ENCODE measurements around the gene PACS2.
"Not testable (repeated sequence)": the region's sequence is repeated elsewhere in the genome, so short reads cannot be mapped to it uniquely, and the experiment has no call there.

Gene PACS2

GRCh38 chr14:105315941-105316576 lies 1.5 kb downstream of the PACS2 start:
- no peak for DNase-seq (ENCODE audit: low spot score)

GRCh38 chr14:105316577-105316941 lies 2.0 kb downstream of the PACS2 start:
- no peak for DNase-seq (ENCODE audit: low spot score)

- DNase-seq (ENCODE audit: low spot score): no peak
These were observed 2.5 kb downstream of the PACS2 start for GRCh38 chr14:105316968-105317510.

- DNase-seq (ENCODE audit: low spot score): no peak
These were observed 3.0 kb downstream of the PACS2 start for GRCh38 chr14:105317546-105317945.

- DNase-seq (ENCODE audit: low spot score): no peak
These were observed 8.4 kb downstream of the PACS2 start for GRCh38 chr14:105322791-105323556.

- no peak for DNase-seq (ENCODE audit: low spot score)
These were observed 9.1 kb downstream of the PACS2 start for GRCh38 chr14:105323663-105324062.

GRCh38 chr14:105324080-105324778 lies 9.7 kb downstream of the PACS2 start:
- no peak for DNase-seq (ENCODE audit: low spot score)

- DNase-seq (ENCODE audit: low spot score): no peak
These were observed 10.3 kb downstream of the PACS2 start for GRCh38 chr14:105324871-105325270.

- no peak for DNase-seq (ENCODE audit: low spot score)
These were observed 10.8 kb downstream of the PACS2 start for GRCh38 chr14:105325303-105325702.

- no peak for DNase-seq (ENCODE audit: low spot score)
These were observed 11.4 kb downstream of the PACS2 start for GRCh38 chr14:105325716-105326567.

- no peak for DNase-seq (ENCODE audit: low spot score)
These were observed 12.0 kb downstream of the PACS2 start for GRCh38 chr14:105326568-105326867.

GRCh38 chr14:105326891-105327694 lies 12.5 kb downstream of the PACS2 start:
- no peak for DNase-seq (ENCODE audit: low spot score)

GRCh38 chr14:105327695-105328045 lies 13.1 kb downstream of the PACS2 start:
- DNase-seq (ENCODE audit: low spot score): not testable (repeated sequence)

GRCh38 chr14:105328070-105328677 lies 13.6 kb downstream of the PACS2 start:
- DNase-seq (ENCODE audit: low spot score): no peak

GRCh38 chr14:105328678-105329390 lies 14.3 kb downstream of the PACS2 start:
- DNase-seq (ENCODE audit: low spot score): no peak

GRCh38 chr14:105329411-105330150 lies 15.0 kb downstream of the PACS2 start:
- no peak for DNase-seq (ENCODE audit: low spot score)

- DNase-seq (ENCODE audit: low spot score): no peak
These were observed 15.9 kb downstream of the PACS2 start for GRCh38 chr14:105330491-105330895.

GRCh38 chr14:105331575-105332349 lies 17.2 kb downstream of the PACS2 start:
- DNase-seq (ENCODE audit: low spot score): no peak

Data from putamen (tissue), 1 donor.